Measurements from ENCODE around the gene B9D1. TPM values are rescaled to one million over a fixed set of nuclear protein-coding genes. Genes with fewer than 3 reads are reported as not detected.

B9D1 gene
- total RNA-seq, 1 donor from 2014 or later, result 49.1 TPM

DNA sequence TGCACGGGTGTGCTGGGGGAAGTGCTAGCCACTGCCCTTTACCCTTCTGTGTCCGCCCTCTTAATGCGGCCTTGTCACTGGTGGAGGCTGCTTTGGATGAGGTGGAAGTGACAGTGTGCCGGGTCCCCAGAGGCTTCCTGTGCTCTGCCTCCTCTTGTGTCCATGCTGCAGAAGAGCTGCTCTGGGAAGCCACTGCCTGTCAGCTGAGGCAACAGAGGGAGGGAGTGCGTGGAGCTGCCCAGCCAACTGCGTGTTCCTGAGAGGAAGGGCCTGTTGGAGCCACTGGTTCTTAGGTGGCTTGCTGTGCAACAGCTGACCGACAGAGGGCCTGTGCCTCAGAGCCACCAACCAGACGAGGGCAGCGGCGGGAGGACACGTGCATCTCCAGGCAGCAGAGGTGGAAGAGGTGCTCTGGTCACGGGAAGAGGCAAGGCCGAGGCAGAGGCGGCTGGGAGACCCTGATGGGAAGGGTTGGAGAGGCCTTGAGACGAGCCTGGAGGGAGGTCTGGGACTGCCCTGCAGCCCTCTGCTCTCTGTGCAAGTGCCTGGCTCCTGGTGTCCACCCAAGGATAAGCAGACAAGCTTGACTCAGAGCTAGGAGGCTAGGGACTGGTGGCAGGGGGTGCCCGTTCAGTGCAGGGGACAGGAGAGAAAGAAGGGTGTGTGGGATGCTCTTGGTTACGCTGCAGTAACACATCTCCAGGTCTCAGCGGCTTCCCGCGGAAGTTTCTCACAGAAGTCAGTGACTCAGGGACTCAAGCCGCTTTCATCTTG lies 25.4 kb downstream of the B9D1 start:
- DNase-seq (ENCODE audit: low spot score in 2 of 2), result peak in 1 of 2 donors; percentile 27
- peaks cover 8 to 12% of the 10 kb centered on the region in 2 donors for H3K36me3 ChIP-seq
- H3K4me3 ChIP-seq, result no peak overlapping the region
- TF ChIP-seq, protein P1, sequence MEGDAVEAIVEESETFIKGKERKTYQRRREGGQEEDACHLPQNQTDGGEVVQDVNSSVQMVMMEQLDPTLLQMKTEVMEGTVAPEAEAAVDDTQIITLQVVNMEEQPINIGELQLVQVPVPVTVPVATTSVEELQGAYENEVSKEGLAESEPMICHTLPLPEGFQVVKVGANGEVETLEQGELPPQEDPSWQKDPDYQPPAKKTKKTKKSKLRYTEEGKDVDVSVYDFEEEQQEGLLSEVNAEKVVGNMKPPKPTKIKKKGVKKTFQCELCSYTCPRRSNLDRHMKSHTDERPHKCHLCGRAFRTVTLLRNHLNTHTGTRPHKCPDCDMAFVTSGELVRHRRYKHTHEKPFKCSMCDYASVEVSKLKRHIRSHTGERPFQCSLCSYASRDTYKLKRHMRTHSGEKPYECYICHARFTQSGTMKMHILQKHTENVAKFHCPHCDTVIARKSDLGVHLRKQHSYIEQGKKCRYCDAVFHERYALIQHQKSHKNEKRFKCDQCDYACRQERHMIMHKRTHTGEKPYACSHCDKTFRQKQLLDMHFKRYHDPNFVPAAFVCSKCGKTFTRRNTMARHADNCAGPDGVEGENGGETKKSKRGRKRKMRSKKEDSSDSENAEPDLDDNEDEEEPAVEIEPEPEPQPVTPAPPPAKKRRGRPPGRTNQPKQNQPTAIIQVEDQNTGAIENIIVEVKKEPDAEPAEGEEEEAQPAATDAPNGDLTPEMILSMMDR (IDR thresholded peaks at IDR 0.05), result peak; percentile 51 to 74 (median 69)
- H3K27ac ChIP-seq, result no peak overlapping the region
- H3K4me1 ChIP-seq, result peaks cover 0 to 2% of the 10 kb centered on the region in 2 donors
- intact Hi-C loops (cut with DNase I), result no loop called here
- no peaks in the 10 kb centered on the region for H3K9me3 ChIP-seq
- no peaks in the 10 kb centered on the region for H3K27me3 ChIP-seq

- Histone ChIP-seq H3K9me3 (no peaks in the 10 kb centered on the region), H3K4me3 (no peak overlapping the region), H3K4me1 (peaks cover 0 to 2% of the 10 kb centered on the region in 2 donors), H3K27me3 (no peaks in the 10 kb centered on the region), H3K36me3 (peaks cover 8 to 18% of the 10 kb centered on the region in 2 donors), H3K27ac (no peak overlapping the region)
- TF ChIP-seq, protein P1 (IDR thresholded peaks at IDR 0.05), result no peak
- DNase-seq (ENCODE audit: low spot score in 2 of 2), result peak in 1 of 2 donors; percentile 9
- intact Hi-C loops (cut with DNase I), result no loop called here
Measured at GRCh38 chr17:19335951-19336631, 26.4 kb downstream of the B9D1 start.

DNA sequence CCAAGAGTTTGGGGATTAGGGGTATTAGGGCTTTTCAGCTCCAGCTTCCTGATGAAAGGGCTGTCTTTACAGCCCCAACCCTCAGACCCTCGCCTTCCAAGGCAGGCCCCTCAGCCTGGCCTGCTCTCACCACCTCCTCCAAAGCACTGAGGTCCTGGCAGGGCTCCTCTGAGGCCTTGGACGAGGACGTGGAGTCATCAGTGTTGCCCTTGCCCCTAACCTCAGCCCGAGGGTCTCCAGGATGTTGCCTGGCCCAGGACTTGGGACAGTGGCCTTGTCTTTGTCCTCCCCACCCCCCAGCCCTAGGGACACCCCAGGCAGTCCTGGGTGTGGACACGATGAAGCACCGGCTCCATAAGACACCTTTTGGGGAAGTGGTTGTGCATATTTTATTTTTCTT lies 28.2 kb downstream of the B9D1 start:
- intact Hi-C loops (cut with DNase I), result no loop called here
- H3K36me3 ChIP-seq, result peaks cover 14 to 27% of the 10 kb centered on the region in 2 donors
- H3K27me3 ChIP-seq, result no peaks in the 10 kb centered on the region
- H3K27ac ChIP-seq, result no peak overlapping the region
- peaks cover 0 to 2% of the 10 kb centered on the region in 2 donors for H3K4me1 ChIP-seq
- DNase-seq (ENCODE audit: low spot score in 2 of 2), result peak in 1 of 2 donors; percentile 1
- TF ChIP-seq, protein P1 (IDR thresholded peaks at IDR 0.05), result no peak
- no peaks in the 10 kb centered on the region for H3K9me3 ChIP-seq
- no peak overlapping the region for H3K4me3 ChIP-seq

- DNase-seq (ENCODE audit: low spot score in 2 of 2), result peak in 1 of 2 donors; percentile 5
- no peaks in the 10 kb centered on the region for H3K27me3 ChIP-seq
- TF ChIP-seq, protein P1 (IDR thresholded peaks at IDR 0.05), result no peak
- H3K27ac ChIP-seq, result no peak overlapping the region
- no peaks in the 10 kb centered on the region for H3K9me3 ChIP-seq
- H3K4me3 ChIP-seq, result no peak overlapping the region
- intact Hi-C loops (cut with DNase I), result no loop called here
- peaks cover 15 to 29% of the 10 kb centered on the region in 2 donors for H3K36me3 ChIP-seq
- H3K4me1 ChIP-seq, result peaks cover 0 to 2% of the 10 kb centered on the region in 2 donors
Measured at GRCh38 chr17:19333736-19334290, 28.7 kb downstream of the B9D1 start.

DNA sequence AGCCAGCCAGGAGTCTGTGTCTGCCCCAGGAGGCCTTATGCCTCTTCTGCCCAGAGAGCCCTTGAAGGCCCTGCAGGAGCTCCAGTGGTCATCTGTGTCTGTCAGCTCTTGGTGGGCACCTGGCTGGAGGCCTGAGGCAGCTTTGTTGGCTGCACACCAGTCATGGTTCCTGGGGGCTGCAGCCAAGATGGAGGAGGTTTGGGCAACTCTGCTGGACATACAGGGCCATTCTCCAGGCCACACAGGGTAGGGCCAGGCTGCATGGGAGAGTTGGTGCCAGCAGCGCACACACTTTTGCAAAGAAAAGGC lies 29.4 kb downstream of the B9D1 start:
- H3K36me3 ChIP-seq, result peaks cover 15 to 33% of the 10 kb centered on the region in 2 donors
- intact Hi-C loops (cut with DNase I), result no loop called here
- TF ChIP-seq, protein P1 (IDR thresholded peaks at IDR 0.05), result no peak
- no peak overlapping the region for H3K27ac ChIP-seq
- no peaks in the 10 kb centered on the region for H3K27me3 ChIP-seq
- H3K4me1 ChIP-seq, result peaks cover 0 to 2% of the 10 kb centered on the region in 2 donors
- no peak overlapping the region for H3K4me3 ChIP-seq
- no peaks in the 10 kb centered on the region for H3K9me3 ChIP-seq
- DNase-seq (ENCODE audit: low spot score in 2 of 2), result peak in 1 of 2 donors; percentile 5

Measured in ascending aorta (tissue), 2 donors.